C4-2B (cell line): ENCODE data around the gene MSL3.

Experiments
- H3K27ac ChIP-seq: fragments of 450-650 bp; 2 replicates; pipeline ENCODE4 v1.5.1; 2017
- CTCF ChIP-seq: fragments of 450-650 bp; conservative IDR thresholded peaks from 2 replicates; pipeline ENCODE4 v1.5.1; 2017; ENCODE audit warnings: mild to moderate bottlenecking
- ZFX ChIP-seq: fragments of 450-650 bp; IDR thresholded peaks from 2 replicates; pipeline ENCODE4 v1.6.1; 2017

The MSL3 gene

GRCh38 chrX:11791090-11791489 is 33.1 kb downstream of the MSL3 start:
- H3K27ac ChIP-seq: no peak overlapping the region

GRCh38 chrX:11791537-11791936 is 33.5 kb downstream of the MSL3 start:
- no peak overlapping the region for H3K27ac ChIP-seq

More at GRCh38 chrX:11791090-11791489, 33.1 kb downstream of the MSL3 start:
- TF ChIP-seq ZFX (no peak), CTCF (no peak)

GRCh38 chrX:11792461-11793421 is 34.7 kb downstream of the MSL3 start:
- no peak overlapping the region for H3K27ac ChIP-seq

More at GRCh38 chrX:11791537-11791936, 33.5 kb downstream of the MSL3 start:
- no peak for TF ChIP-seq CTCF
- TF ChIP-seq ZFX: no peak

GRCh38 chrX:11793734-11794133 is 35.7 kb downstream of the MSL3 start:
- no peak overlapping the region for H3K27ac ChIP-seq
- TF ChIP-seq ZFX: no peak
- TF ChIP-seq CTCF: no peak

More at GRCh38 chrX:11792461-11793421, 34.7 kb downstream of the MSL3 start:
- TF ChIP-seq ZFX (no peak), CTCF (no peak)

GRCh38 chrX:11813341-11813740 is 55.3 kb downstream of the MSL3 start:
- TF ChIP-seq ZFX (no peak), CTCF (no peak)
- no peak overlapping the region for H3K27ac ChIP-seq
